A549 treated with CpdA at 1 μM for 4 hours (cell line): Measurements from ENCODE around the gene WDR62. TPM values are rescaled to one million over a fixed set of nuclear protein-coding genes. Genes with fewer than 3 reads are reported as not detected.

Experiments
- total RNA-seq: library from RNA; stranded (reverse); fragments of 200-300 nt; extraction: Qiagen RNA extraction; gene quantifications from 5 replicates; pipeline ENCODE4 v1.2.3, GENCODE V29; 2022; ENCODE audit warnings: low read depth

Gene WDR62
- total RNA-seq, result 21.2 to 28.4 TPM (median 26.8 TPM) in 5 replicates

GRCh38 chr19:36054733-36055686 lies at the start of gene WDR62:
WDR62 (plus strand) TSS chr19:36054897; CDS start chr19:36054972, 75 bp downstream.

GRCh38 chr19:36008336-36008978 lies 46.2 kb upstream of the WDR62 start, which contains the start of gene SYNE4:
SYNE4 (minus strand) TSS chr19:36008813; CDS start chr19:36008681, 132 bp downstream.

GRCh38 chr19:36014012-36014924 lies 40.4 kb upstream of the WDR62 start, which contains the start of gene ALKBH6:
ALKBH6 (minus strand) TSS chr19:36014213; CDS start chr19:36013397, 816 bp downstream.

GRCh38 chr19:36032251-36033104 lies 22.2 kb upstream of the WDR62 start, which contains the start of gene CLIP3:
CLIP3 (minus strand) TSS chr19:36032873; CDS start chr19:36032357, 516 bp downstream.

GRCh38 chr19:36054119-36054732 lies 471 bp upstream of the WDR62 start, which contains the start of gene THAP8:
THAP8 (minus strand) TSS chr19:36054285; CDS start chr19:36054217, 68 bp downstream.

GRCh38 chr19:36110487-36111199 lies 55.9 kb downstream of the WDR62 start, which contains the start of gene OVOL3:
OVOL3 (plus strand) TSS chr19:36111143; CDS start chr19:36111203, 60 bp downstream.

GRCh38 chr19:36114721-36115452 lies 60.2 kb downstream of the WDR62 start, which contains the start of gene POLR2I:
POLR2I (minus strand) TSS chr19:36114875; CDS start chr19:36114856, 19 bp downstream.

GRCh38 chr19:36115453-36116343 lies 61.0 kb downstream of the WDR62 start, which contains the start of gene TBCB:
TBCB (plus strand) TSS chr19:36115468; CDS start chr19:36115561, 93 bp downstream.

GRCh38 chr19:36139473-36140303 lies 85.0 kb downstream of the WDR62 start, which contains the start of gene CAPNS1:
CAPNS1 (plus strand) TSS chr19:36140066; CDS start chr19:36141012, 946 bp downstream.

GRCh38 chr19:36152352-36153091 lies 97.8 kb downstream of the WDR62 start, which contains the start of gene COX7A1:
COX7A1 (minus strand) TSS chr19:36152447; CDS start chr19:36152407, 40 bp downstream.

Other genes with a start within 250 kb of the WDR62 start
- gene PRODH2, start 242.1 kb upstream of the WDR62 start, total RNA-seq, result 0.17 to 0.50 TPM (median 0.25 TPM) in 5 replicates
- gene NPHS1, start 202.4 kb upstream of the WDR62 start, total RNA-seq, result 0.41 to 0.83 TPM (median 0.49 TPM) in 5 replicates
- gene KIRREL2, start 198.0 kb upstream of the WDR62 start, total RNA-seq, result 0.47 to 0.65 TPM (median 0.51 TPM) in 5 replicates
- 66.5 to 99.5 TPM (median 89.7 TPM) in 5 replicates for gene APLP1, start 186.3 kb upstream of the WDR62 start, total RNA-seq
- gene NFKBID, start 154.4 kb upstream of the WDR62 start, total RNA-seq, result 6.9 to 9.4 TPM (median 8.2 TPM) in 5 replicates
- gene HCST, start 152.4 kb upstream of the WDR62 start, total RNA-seq, result 0.40 to 0.81 TPM (median 0.57 TPM) in 4 of 5 replicates, not detected in the other
- not detected in 5 replicates for gene TYROBP, start 146.6 kb upstream of the WDR62 start, total RNA-seq
- 16.7 to 26.3 TPM (median 20.5 TPM) in 5 replicates for gene LRFN3, start 118.5 kb upstream of the WDR62 start, total RNA-seq
- gene SDHAF1, start 59.7 kb upstream of the WDR62 start, total RNA-seq, result 30.3 to 52.4 TPM (median 46.9 TPM) in 5 replicates
- 0.23 to 0.50 TPM (median 0.36 TPM) in 4 of 5 replicates, not detected in the other for gene SYNE4, start 46.1 kb upstream of the WDR62 start, total RNA-seq
- gene ALKBH6, start 40.7 kb upstream of the WDR62 start, total RNA-seq, result 23.1 to 33.9 TPM (median 26.5 TPM) in 5 replicates
- 0.83 to 1.4 TPM (median 1.0 TPM) in 5 replicates for gene CLIP3, start 22.0 kb upstream of the WDR62 start, total RNA-seq
- 4.1 to 7.8 TPM (median 6.5 TPM) in 5 replicates for gene THAP8, start 612 bp upstream of the WDR62 start, total RNA-seq
- 0.17 to 0.43 TPM (median 0.23 TPM) in 3 of 5 replicates, not detected in the others for gene OVOL3, start 56.2 kb downstream of the WDR62 start, total RNA-seq
- gene POLR2I, start 60.0 kb downstream of the WDR62 start, total RNA-seq, result 229 to 258 TPM (median 242 TPM) in 5 replicates
- gene TBCB, start 60.6 kb downstream of the WDR62 start, total RNA-seq, result 395 to 543 TPM (median 523 TPM) in 5 replicates
- gene CAPNS1, start 85.2 kb downstream of the WDR62 start, total RNA-seq, result 1,446 to 2,206 TPM (median 2,101 TPM) in 5 replicates
- gene COX7A1, start 97.5 kb downstream of the WDR62 start, total RNA-seq, result not detected in 5 replicates
- 3.9 to 4.8 TPM (median 4.0 TPM) in 5 replicates for gene ZNF565, start 159.8 kb downstream of the WDR62 start, total RNA-seq
- gene ZNF146, start 160.2 kb downstream of the WDR62 start, total RNA-seq, result 118 to 190 TPM (median 125 TPM) in 5 replicates